ENCODE measurements around the gene THRAP3. TPM values are rescaled to one million over a fixed set of nuclear protein-coding genes. Genes with fewer than 3 reads are reported as not detected.
"Not testable (repeated sequence)": the region's sequence is repeated elsewhere in the genome, so short reads cannot be mapped to it uniquely, and the experiment has no call there.

The THRAP3 gene
- polyA plus RNA-seq, 1 donor from 2014 or later = 97.9 TPM

- H3K9me3 Mint-ChIP-seq = no peaks in the 10 kb centered on the region
Observed at GRCh38 chr1:36199934-36200741, 24.1 kb upstream of the THRAP3 start.

DNA sequence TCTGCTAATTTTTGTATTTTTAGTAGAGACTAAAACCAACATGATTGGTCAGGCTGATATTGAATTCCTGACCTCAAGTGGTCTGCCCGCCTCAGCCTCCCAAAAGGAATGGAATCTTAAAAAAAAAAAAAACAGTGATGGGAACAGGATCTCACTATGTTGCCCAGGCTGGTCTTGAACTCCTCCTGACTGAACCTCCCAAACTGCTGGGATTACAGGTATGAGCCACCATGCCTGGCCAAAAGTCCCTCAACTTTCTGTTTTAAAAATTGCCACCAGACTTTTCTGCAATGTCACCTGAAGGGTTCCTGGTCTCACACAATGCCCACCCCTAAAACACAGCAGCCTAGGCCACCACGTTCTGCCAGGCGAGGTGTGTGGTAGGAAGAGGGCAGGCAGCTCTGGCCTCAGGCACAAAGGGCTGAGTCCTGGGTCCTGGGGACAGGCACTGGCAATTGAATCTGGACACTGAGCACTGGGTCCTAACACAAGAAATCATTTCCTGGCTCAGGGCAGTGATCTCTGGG, 21.2 kb upstream of the THRAP3 start:
- H3K9me3 Mint-ChIP-seq = peaks cover 0 to 4% (median 0%) of the 10 kb centered on the region in 3 donors
- no peak overlapping the region for H3K27ac Mint-ChIP-seq
- peaks cover 5% of the 10 kb centered on the region for H3K36me3 Mint-ChIP-seq
- no peak overlapping the region for H3K4me3 Mint-ChIP-seq
- peaks cover 6 to 9% (median 8%) of the 10 kb centered on the region in 3 donors for H3K4me1 Mint-ChIP-seq
- H3K27me3 Mint-ChIP-seq = peaks cover 14% of the 10 kb centered on the region

More at GRCh38 chr1:36199934-36200741, 24.1 kb upstream of the THRAP3 start:
- Mint-ChIP-seq H3K4me3 (peak overlapping the region in 1 of 4 donors; percentile 18), H3K4me1 (peaks cover 4 to 7% (median 6%) of the 10 kb centered on the region in 3 donors), H3K36me3 (peaks cover 5% of the 10 kb centered on the region), H3K27ac (peak overlapping the region in 1 of 3 donors; percentile 81), H3K27me3 (peaks cover 14% of the 10 kb centered on the region)

DNA sequence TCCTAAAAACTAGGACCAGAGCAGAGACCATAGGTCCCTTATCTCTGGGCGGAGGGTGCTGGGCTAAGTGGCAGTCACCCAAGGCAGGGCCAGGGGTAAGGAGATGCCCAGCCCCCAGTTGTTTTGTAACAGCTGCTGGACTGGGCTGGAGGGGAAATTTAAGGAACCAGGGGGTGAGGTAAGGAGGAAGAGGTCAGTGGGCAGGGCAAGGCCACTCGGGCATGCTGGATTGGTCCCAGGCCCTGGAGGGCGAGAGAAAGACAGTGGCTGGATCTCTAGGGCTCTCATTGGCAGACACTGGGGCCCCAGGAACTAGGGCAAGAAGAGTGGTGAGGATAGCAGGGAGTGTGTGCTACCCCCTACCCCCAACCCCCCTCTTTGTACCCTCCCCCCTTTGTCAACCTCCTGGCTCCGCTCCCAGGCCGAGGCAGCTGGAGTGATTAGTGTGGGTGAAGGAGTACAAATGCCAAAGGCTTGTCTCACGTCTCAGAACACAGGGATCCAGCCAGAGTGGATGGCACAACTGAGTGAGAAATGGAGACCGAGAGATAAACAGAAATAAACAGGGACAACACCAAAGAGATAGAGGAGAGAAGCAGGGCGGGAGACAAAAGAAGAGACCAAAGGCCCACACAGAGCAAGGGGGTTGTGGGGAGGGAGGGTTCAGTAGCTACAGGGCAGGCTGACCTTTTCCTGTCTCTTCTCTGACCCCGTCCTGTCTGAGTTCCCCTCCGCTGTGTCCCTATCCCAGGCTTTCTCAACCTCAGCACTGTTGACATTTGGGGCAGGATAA, 20.5 kb upstream of the THRAP3 start:
- Mint-ChIP-seq H3K9me3 (peaks cover 0 to 4% (median 0%) of the 10 kb centered on the region in 3 donors), H3K4me1 (peaks cover 8 to 11% (median 9%) of the 10 kb centered on the region in 3 donors), H3K27me3 (peaks cover 12% of the 10 kb centered on the region), H3K4me3 (no peak overlapping the region), H3K36me3 (peaks cover 5% of the 10 kb centered on the region), H3K27ac (peak overlapping the region in 1 of 3 donors; percentile 69)

- H3K4me1 Mint-ChIP-seq = peaks cover 8 to 11% (median 9%) of the 10 kb centered on the region in 3 donors
- peaks cover 5% of the 10 kb centered on the region for H3K36me3 Mint-ChIP-seq
- H3K9me3 Mint-ChIP-seq = peaks cover 0 to 4% (median 0%) of the 10 kb centered on the region in 3 donors
- peaks cover 13% of the 10 kb centered on the region for H3K27me3 Mint-ChIP-seq
- peak overlapping the region in 1 of 3 donors; percentile 69 for H3K27ac Mint-ChIP-seq
- no peak overlapping the region for H3K4me3 Mint-ChIP-seq
Observed at GRCh38 chr1:36204347-36204909, 19.8 kb upstream of the THRAP3 start.

DNA sequence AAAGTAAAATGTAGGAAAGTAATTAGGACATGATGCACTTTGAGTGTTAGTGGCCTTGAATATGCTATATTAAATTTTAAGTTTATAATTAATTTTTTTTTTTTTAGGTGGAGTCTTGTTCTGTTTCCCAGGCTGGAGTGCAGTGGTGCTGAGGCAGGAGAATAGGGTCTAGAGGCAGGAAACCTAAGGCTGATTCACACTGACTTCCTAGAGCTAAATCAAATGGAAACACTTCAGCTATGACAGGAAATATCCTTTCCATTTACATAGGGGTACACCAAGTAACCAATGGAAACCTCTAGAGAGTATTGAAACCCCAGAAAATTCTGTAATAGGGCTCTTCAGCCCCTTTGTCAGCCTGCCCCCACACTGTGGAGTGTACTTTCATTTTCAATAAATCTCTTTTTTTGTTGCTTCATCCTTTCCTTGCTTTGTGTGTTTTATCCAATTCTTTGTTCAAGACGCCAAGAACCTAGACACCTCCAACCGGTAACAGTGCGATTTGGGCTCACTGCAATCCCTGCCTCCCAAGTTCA, 17.9 kb upstream of the THRAP3 start:
- peaks cover 0 to 4% (median 0%) of the 10 kb centered on the region in 3 donors for H3K9me3 Mint-ChIP-seq
- H3K4me1 Mint-ChIP-seq = peaks cover 8 to 11% (median 9%) of the 10 kb centered on the region in 3 donors

GRCh38 chr1:36207339-36207738, 16.9 kb upstream of the THRAP3 start:
- Mint-ChIP-seq H3K27me3 (peaks cover 4% of the 10 kb centered on the region), H3K4me1 (peaks cover 8 to 11% (median 9%) of the 10 kb centered on the region in 3 donors), H3K9me3 (peaks cover 0 to 4% (median 0%) of the 10 kb centered on the region in 3 donors), H3K27ac (peak overlapping the region in 1 of 3 donors; percentile 32), H3K4me3 (peak overlapping the region in 2 of 4 donors; percentile 41 to 58), H3K36me3 (peaks cover 1% of the 10 kb centered on the region)

More for the DNA sequence above, 17.9 kb upstream of the THRAP3 start:
- peaks cover 4% of the 10 kb centered on the region for H3K27me3 Mint-ChIP-seq
- H3K4me3 Mint-ChIP-seq = peak overlapping the region in 1 of 4 donors; percentile 34
- no peak overlapping the region for H3K27ac Mint-ChIP-seq
- peaks cover 1% of the 10 kb centered on the region for H3K36me3 Mint-ChIP-seq

- no peak overlapping the region for H3K4me3 Mint-ChIP-seq
- H3K4me1 Mint-ChIP-seq = peaks cover 11 to 15% (median 14%) of the 10 kb centered on the region in 3 donors
- peaks cover 0 to 4% (median 0%) of the 10 kb centered on the region in 3 donors for H3K9me3 Mint-ChIP-seq
- peaks cover 4% of the 10 kb centered on the region for H3K27me3 Mint-ChIP-seq
- no peaks in the 10 kb centered on the region for H3K36me3 Mint-ChIP-seq
- H3K27ac Mint-ChIP-seq = no peak overlapping the region
Observed at GRCh38 chr1:36208978-36209703, 15.1 kb upstream of the THRAP3 start.

GRCh38 chr1:36211307-36211706, 12.9 kb upstream of the THRAP3 start:
- no peaks in the 10 kb centered on the region for H3K36me3 Mint-ChIP-seq
- peaks cover 0 to 4% (median 0%) of the 10 kb centered on the region in 3 donors for H3K9me3 Mint-ChIP-seq
- H3K4me3 Mint-ChIP-seq = no peak overlapping the region
- no peak overlapping the region for H3K27ac Mint-ChIP-seq
- H3K27me3 Mint-ChIP-seq = peaks cover 4% of the 10 kb centered on the region
- peaks cover 11 to 15% (median 14%) of the 10 kb centered on the region in 3 donors for H3K4me1 Mint-ChIP-seq

DNA sequence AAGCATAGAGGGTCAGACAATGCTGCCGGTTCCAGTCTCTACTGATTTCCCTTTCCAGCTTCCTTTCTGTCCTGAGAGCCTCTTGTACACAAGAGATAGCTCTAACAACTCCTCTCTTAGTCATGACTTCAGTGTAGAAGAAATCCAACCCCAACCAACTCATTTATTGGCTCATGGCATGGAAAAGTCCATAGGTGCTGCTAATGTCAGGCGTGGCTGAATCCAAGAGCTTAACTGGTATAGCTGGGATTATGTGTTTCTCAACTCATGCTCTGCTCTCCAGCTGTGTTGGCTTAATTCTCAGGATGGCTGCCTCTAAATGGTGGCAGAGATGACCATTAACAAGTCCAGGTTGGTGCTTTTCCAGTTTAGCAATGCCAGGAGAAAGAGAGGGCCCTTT, 12.4 kb upstream of the THRAP3 start:
- H3K36me3 Mint-ChIP-seq = no peaks in the 10 kb centered on the region
- peak overlapping the region in 1 of 3 donors; percentile 71 for H3K27ac Mint-ChIP-seq
- H3K27me3 Mint-ChIP-seq = peaks cover 4% of the 10 kb centered on the region
- H3K9me3 Mint-ChIP-seq = no peaks in the 10 kb centered on the region
- peak overlapping the region in 1 of 4 donors; percentile 57 for H3K4me3 Mint-ChIP-seq
- H3K4me1 Mint-ChIP-seq = peaks cover 8 to 14% (median 13%) of the 10 kb centered on the region in 3 donors

DNA sequence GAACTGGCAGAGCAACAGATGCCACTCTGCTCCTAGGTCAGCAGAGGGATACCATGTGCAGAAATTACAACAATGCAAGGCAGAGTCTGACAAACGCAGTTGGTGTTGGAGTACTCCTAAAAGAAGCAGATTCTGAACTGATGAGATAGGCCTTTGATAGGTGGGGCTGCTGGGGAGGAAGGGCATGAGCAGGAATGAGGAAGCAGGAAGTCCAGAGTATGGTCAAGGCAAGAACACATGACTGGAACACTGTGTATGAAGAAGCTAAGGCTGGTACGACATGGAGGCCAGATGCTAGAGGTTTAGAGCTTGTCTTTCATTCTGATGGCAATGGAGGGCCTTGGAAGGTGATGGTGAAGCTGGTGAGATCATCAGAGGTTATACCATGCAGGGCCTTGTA, 11.5 kb upstream of the THRAP3 start:
- Mint-ChIP-seq H3K4me1 (peaks cover 2 to 9% (median 6%) of the 10 kb centered on the region in 3 donors), H3K27ac (peak overlapping the region in 2 of 3 donors; percentile 16 to 63), H3K9me3 (no peaks in the 10 kb centered on the region), H3K36me3 (no peaks in the 10 kb centered on the region), H3K27me3 (peaks cover 4% of the 10 kb centered on the region), H3K4me3 (no peak overlapping the region)

- H3K9me3 Mint-ChIP-seq = no peaks in the 10 kb centered on the region
- H3K4me1 Mint-ChIP-seq = peaks cover 0 to 6% (median 4%) of the 10 kb centered on the region in 3 donors
- no peak overlapping the region for H3K27ac Mint-ChIP-seq
- H3K36me3 Mint-ChIP-seq = no peaks in the 10 kb centered on the region
- no peak overlapping the region for H3K4me3 Mint-ChIP-seq
- no peaks in the 10 kb centered on the region for H3K27me3 Mint-ChIP-seq
Observed at GRCh38 chr1:36217670-36218069, 6.6 kb upstream of the THRAP3 start.

DNA sequence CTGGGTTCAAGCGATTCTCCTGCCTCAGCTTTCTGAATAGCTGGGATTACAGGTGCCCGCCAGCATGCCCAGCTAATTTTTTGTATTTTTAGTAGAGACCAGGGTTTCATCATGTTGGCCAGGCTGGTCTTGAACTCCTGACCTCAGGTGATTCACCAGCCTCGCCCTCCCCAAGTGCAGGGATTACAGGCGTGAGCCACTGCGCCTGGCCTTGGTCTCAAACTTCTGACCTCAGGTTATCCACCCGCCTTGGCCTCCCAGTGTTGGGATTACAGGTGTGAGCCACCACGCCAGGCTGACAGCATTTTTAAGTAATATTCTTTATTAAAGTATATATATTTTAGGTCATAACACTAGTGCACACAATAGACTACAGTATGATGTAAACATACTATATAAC, 2.3 kb upstream of the THRAP3 start:
- peaks cover 17 to 24% (median 22%) of the 10 kb centered on the region in 3 donors for H3K4me1 Mint-ChIP-seq
- not testable (repeated sequence) for H3K27me3 Mint-ChIP-seq, H3K9me3 Mint-ChIP-seq, H3K4me3 Mint-ChIP-seq, H3K36me3 Mint-ChIP-seq, H3K27ac Mint-ChIP-seq

DNA sequence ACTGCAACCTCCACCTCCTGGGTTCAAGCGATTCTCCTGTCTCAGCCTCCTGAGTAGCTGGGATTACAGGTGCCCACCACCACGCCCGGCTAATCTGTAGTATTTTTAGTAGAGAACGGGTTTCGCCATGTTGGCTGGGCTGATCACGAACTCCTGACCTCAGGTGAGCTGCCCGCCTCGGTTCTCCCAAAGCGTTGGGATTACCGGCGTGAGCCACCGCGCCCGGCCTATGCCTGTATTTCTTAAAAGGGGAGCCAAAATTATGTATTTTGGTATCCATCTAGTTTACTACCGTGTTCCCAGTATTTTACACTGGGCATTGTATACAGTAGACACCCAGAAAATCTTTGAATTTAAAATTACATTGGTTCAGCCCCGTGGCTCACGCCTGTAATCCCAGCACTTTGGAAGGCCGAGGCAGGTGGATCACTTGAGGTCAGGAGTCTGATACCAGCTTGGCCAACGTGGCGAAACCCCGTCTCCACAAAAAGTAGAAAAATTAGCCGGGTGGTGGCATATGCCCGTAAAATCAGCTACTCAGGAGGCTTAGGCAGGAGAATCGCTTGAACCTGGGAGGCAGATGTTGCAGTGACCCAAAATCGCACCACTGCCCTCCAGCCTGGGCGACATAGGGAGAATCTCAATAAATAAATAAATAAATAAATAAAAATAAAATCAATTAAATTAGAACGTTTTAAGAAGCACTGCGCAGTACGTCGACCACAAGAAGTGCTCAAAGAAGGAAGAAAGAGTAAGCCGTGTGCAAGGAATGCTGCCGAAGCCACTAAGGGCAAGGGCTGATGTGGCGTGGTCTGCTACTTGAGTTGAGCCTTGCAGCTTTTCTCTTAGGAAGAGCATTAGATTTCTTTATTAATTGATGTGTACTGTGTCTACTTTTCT, 1.5 kb upstream of the THRAP3 start:
- peaks cover 22 to 28% (median 27%) of the 10 kb centered on the region in 3 donors for H3K4me1 Mint-ChIP-seq
- no peaks in the 10 kb centered on the region for H3K27me3 Mint-ChIP-seq
- H3K27ac Mint-ChIP-seq = peak overlapping the region; percentile 97 to 100 (median 98)
- peaks cover 2% of the 10 kb centered on the region for H3K36me3 Mint-ChIP-seq
- H3K4me3 Mint-ChIP-seq = peak overlapping the region; percentile 94 to 100 (median 96)
- H3K9me3 Mint-ChIP-seq = no peaks in the 10 kb centered on the region

Data from IgD-negative memory B cell (primary cell).